AG04449 (cell line): Measurements from ENCODE around the gene LDB2.

ENCODE experiments used
- CTCF ChIA-PET: fragments of 350-600 bp; formaldehyde crosslinking; extraction: SDS; loops from one replicate; lab custom pipeline; 2021; ENCODE audit warnings: antibody characterized with exemption; lab: Yijun Ruan, JAX
- POLR2A ChIA-PET: fragments of 400-600, 350-600 bp; formaldehyde crosslinking; extraction: SDS; loops from one replicate; lab custom pipeline; 2020; ENCODE audit warnings: antibody characterized with exemption, inconsistent platforms; lab: Yijun Ruan, JAX
- DNase-seq: peaks from one replicate; pipeline ENCODE4 v3.0.0-alpha.2; 2010; ENCODE audit warnings: low read depth, low spot score
- H3K4me3 ChIP-seq: 2 replicates; pipeline ENCODE4 v1.5.1; 2011; ENCODE audit warnings: low read depth, mild to moderate bottlenecking, control low read depth, low read length
- CTCF ChIP-seq: IDR thresholded peaks from one replicate; pipeline ENCODE4 v1.5.1; 2011; ENCODE audit warnings: mild to moderate bottlenecking, moderate library complexity, low read length, control low read depth, inconsistent platforms; ENCODE audit not compliant: insufficient read depth; ENCODE audit errors: missing control alignments

LDB2 gene

GRCh38 chr4:16858275-16858752 lies 40.1 kb downstream of the LDB2 start:
- CTCF ChIA-PET, result interaction anchor here (1.0 to 1.4 kb wide), 3 partner anchors 13 to 18 kb away, joined by 3 read pairs; no protein-coding TSS in a partner anchor

GRCh38 chr4:16857425-16857824 lies 41.0 kb downstream of the LDB2 start:
- CTCF ChIA-PET, result no interaction called here
- POLR2A ChIA-PET, result no interaction called here
- DNase-seq, result no peak
- no peak for TF ChIP-seq CTCF
- H3K4me3 ChIP-seq, result no peak overlapping the region

More at GRCh38 chr4:16858275-16858752, 40.1 kb downstream of the LDB2 start:
- no peak for TF ChIP-seq CTCF
- peak; percentile 37 for DNase-seq
- POLR2A ChIA-PET, result interaction anchor here (0.8 kb wide), 1 partner anchor 17 kb away, joined by 3 read pairs; no protein-coding TSS in a partner anchor
- H3K4me3 ChIP-seq, result no peak overlapping the region

- CTCF ChIA-PET, result no interaction called here
- POLR2A ChIA-PET, result no interaction called here
- no peak overlapping the region for H3K4me3 ChIP-seq
- no peak for TF ChIP-seq CTCF
- no peak for DNase-seq
Measured at GRCh38 chr4:16853640-16854039, 44.8 kb downstream of the LDB2 start.

GRCh38 chr4:16852644-16853043 lies 45.8 kb downstream of the LDB2 start:
- no peak for TF ChIP-seq CTCF
- POLR2A ChIA-PET, result no interaction called here
- CTCF ChIA-PET, result interaction anchor here (1.2 kb wide), 1 partner anchor 89 kb away, joined by 3 read pairs; no protein-coding TSS in a partner anchor

GRCh38 chr4:16852228-16852627 lies 46.2 kb downstream of the LDB2 start:
- H3K4me3 ChIP-seq, result no peak overlapping the region
- ChIA-PET CTCF (interaction anchor here (1.2 kb wide), 1 partner anchor 88 kb away, joined by 3 read pairs; no protein-coding TSS in a partner anchor), POLR2A (no interaction called here)
- no peak for DNase-seq
- TF ChIP-seq CTCF, result no peak

More at GRCh38 chr4:16852644-16853043, 45.8 kb downstream of the LDB2 start:
- H3K4me3 ChIP-seq, result no peak overlapping the region
- DNase-seq, result no peak

- DNase-seq, result no peak
- POLR2A ChIA-PET, result no interaction called here
- no peak overlapping the region for H3K4me3 ChIP-seq
- CTCF ChIA-PET, result interaction anchor here (1.6 kb wide), 1 partner anchor 602 kb away, joined by 4 read pairs; no protein-coding TSS in a partner anchor
- TF ChIP-seq CTCF, result no peak
Measured at GRCh38 chr4:16846540-16847117, 51.8 kb downstream of the LDB2 start.
